GM23248 (cell line): ENCODE results near the gene LAG3.

Source experiments
- EZH2 ChIP-seq: fragments of 200-600 bp; sonication (generic); IDR thresholded peaks from 2 replicates; pipeline ENCODE4 v1.6.1; 2018; ENCODE audit warnings: antibody characterized with exemption, mild to moderate bottlenecking; ENCODE audit not compliant: insufficient read depth, poor library complexity, severe bottlenecking
- EZH2phosphoT487 ChIP-seq: fragments of 200-600 bp; sonication (generic); IDR thresholded peaks from 2 replicates; pipeline ENCODE4 v1.6.1; 2018; ENCODE audit warnings: antibody characterized with exemption, moderate library complexity, mild to moderate bottlenecking, low read depth; ENCODE audit not compliant: insufficient read depth

GRCh38 chr12:6734506-6735387 lies 37.6 kb upstream of the LAG3 start:
- no peak for TF ChIP-seq EZH2
- TF ChIP-seq EZH2phosphoT487 = no peak
